HCT116 (cell line): Measurements from ENCODE around the gene ICA1. TPM values are rescaled to one million over a fixed set of nuclear protein-coding genes. Genes with fewer than 3 reads are reported as not detected.

Source experiments
- ATAC-seq: fragments of 200-7000 bp; cut with Tn5 transposase; 2 replicates; pipeline ENCODE4 v1.9.1; 2020; ENCODE audit warnings: mild to moderate bottlenecking, moderate library complexity
- BruUV-seq: library from RNA; stranded (reverse); fragments of 400-500 nt; replicated peaks from 2 replicates; lab custom pipeline; 2021; lab: Mats Ljungman, UMichigan
- CTCF ChIA-PET: fragments of 300-600 bp; sonication (Branson Sonifier 250); formaldehyde crosslinking; loops from one replicate; lab custom pipeline; 2021; ENCODE audit warnings: antibody characterized with exemption; lab: Charles Lee
- POLR2A ChIA-PET: fragments of 300-600, 350-600 bp; sonication (Branson Sonifier 250); formaldehyde crosslinking; loops from one replicate; lab custom pipeline; 2021; ENCODE audit warnings: antibody characterized with exemption; lab: Charles Lee
- RAD21 ChIA-PET, 2 experiments: fragments of 300-600 bp; sonication (Branson Sonifier 250); formaldehyde crosslinking; loops; one replicate each; lab custom pipeline; 2023; ENCODE audit warnings: low total read pairs in 2 of 2; ENCODE audit not compliant: uncharacterized antibody in 2 of 2, unreplicated experiment in 2 of 2, low non-redundant PET in 1 of 2; lab: Charles Lee
- DNase-seq: peaks from one replicate; pipeline ENCODE4 v3.0.0-alpha.2; 2010; ENCODE audit warnings: low read depth, low spot score
- H2AFZ ChIP-seq: fragments of 200-600 bp; shearing (Covaris generic), sonication (generic); 2 replicates; pipeline ENCODE4 v1.6.1; 2017; ENCODE audit warnings: low read depth, mixed run types, mixed read lengths, antibody characterized with exemption, low read length; ENCODE audit not compliant: poor library complexity, severe bottlenecking
- H3K27ac ChIP-seq: 2 replicates; pipeline ENCODE4 v1.5.1; 2012; ENCODE audit warnings: low read depth, low read length
- H3K27me3 ChIP-seq: fragments of 200-600 bp; sonication (generic); 2 replicates; pipeline ENCODE4 v1.6.1; 2016; ENCODE audit warnings: mixed run types, low read length, mixed read lengths; ENCODE audit not compliant: insufficient read depth
- H3K36me3 ChIP-seq, 2 experiments: fragments of 200-500 bp in 1 of 2; fragments of 200-600 bp in 1 of 2; sonication (Bioruptor generic) in 1 of 2; sonication (generic) in 1 of 2; 2 replicates each; pipeline versions ENCODE4 v1.5.1 to v1.6.1; 2014 to 2016; ENCODE audit warnings: low read length in 2 of 2, inconsistent platforms in 1 of 2, mixed read lengths in 1 of 2, mixed run types in 1 of 2; ENCODE audit not compliant: insufficient read depth in 2 of 2, control insufficient read depth in 1 of 2
- H3K4me1 ChIP-seq, 2 experiments: fragments of 200-600 bp in 1 of 2; sonication (generic) in 1 of 2; 2 replicates each; pipeline versions ENCODE4 v1.5.1 to v1.6.1; 2012 to 2017; ENCODE audit warnings: low read length in 2 of 2, inconsistent platforms in 1 of 2, mild to moderate bottlenecking in 1 of 2, mixed read lengths in 1 of 2, mixed run types in 1 of 2, moderate library complexity in 1 of 2; ENCODE audit not compliant: insufficient read depth in 2 of 2, control insufficient read depth in 1 of 2
- H3K4me2 ChIP-seq: fragments of 200-600 bp; sonication (generic); 2 replicates; pipeline ENCODE4 v1.6.1; 2017; ENCODE audit warnings: mixed run types, low read length, mixed read lengths
- H3K4me3 ChIP-seq, 2 experiments: fragments of 200-600 bp in 1 of 2; sonication (generic) in 1 of 2; replicated peaks in 1 of 2; 2 replicates each; pipeline ENCODE4 v1.5.1; 2011 to 2016; ENCODE audit warnings: low read length in 2 of 2, control low read depth in 1 of 2, low read depth in 1 of 2, mild to moderate bottlenecking in 1 of 2, mixed read lengths in 1 of 2, mixed run types in 1 of 2
- H3K79me2 ChIP-seq: fragments of 200-600 bp; sonication (generic); 2 replicates; pipeline ENCODE4 v1.6.1; 2017; ENCODE audit warnings: mild to moderate bottlenecking, mixed run types, low read length, moderate library complexity, mixed read lengths; ENCODE audit not compliant: insufficient read depth
- H3K9ac ChIP-seq: fragments of 200-600 bp; sonication (generic); 2 replicates; pipeline ENCODE4 v1.6.1; 2016; ENCODE audit warnings: low read length, mixed read lengths
- H3K9me2 ChIP-seq: fragments of 200-600 bp; sonication (generic), shearing (Covaris generic); 2 replicates; pipeline ENCODE4 v1.6.1; 2017; ENCODE audit warnings: mixed run types, mild to moderate bottlenecking, moderate library complexity; ENCODE audit not compliant: insufficient read depth
- H3K9me3 ChIP-seq, 2 experiments: fragments of 200-500 bp in 1 of 2; fragments of 200-600 bp in 1 of 2; sonication (Bioruptor generic) in 1 of 2; sonication (generic) in 1 of 2; 2 replicates each; pipeline ENCODE4 v1.6.1; 2014 to 2017; ENCODE audit warnings: low read length in 2 of 2, mixed read lengths in 2 of 2, inconsistent platforms in 1 of 2, low read depth in 1 of 2, mild to moderate bottlenecking in 1 of 2, mixed run types in 1 of 2, moderate library complexity in 1 of 2; ENCODE audit not compliant: control insufficient read depth in 1 of 2, insufficient read depth in 1 of 2
- H4K20me1 ChIP-seq: fragments of 200-600 bp; sonication (generic), shearing (Covaris generic); 2 replicates; pipeline ENCODE4 v1.6.1; 2017; ENCODE audit warnings: mixed run types, mild to moderate bottlenecking, moderate library complexity; ENCODE audit not compliant: insufficient read depth
- CBX3 ChIP-seq: IDR thresholded peaks from 2 replicates; pipeline ENCODE4 v1.6.1; 2012; ENCODE audit warnings: low read depth
- EGR1 ChIP-seq: IDR thresholded peaks from 2 replicates; pipeline ENCODE4 v1.6.1; 2012; ENCODE audit warnings: low read depth
- ELF1 ChIP-seq: IDR thresholded peaks from 2 replicates; pipeline ENCODE4 v1.6.1; 2012; ENCODE audit warnings: low read depth, borderline replicate concordance
- EZH2 ChIP-seq: fragments of 200-600 bp; sonication (generic); IDR thresholded peaks from 2 replicates; pipeline ENCODE4 v1.6.1; 2017; ENCODE audit warnings: antibody characterized with exemption, mixed run types
- EZH2phosphoT487 ChIP-seq: fragments of 200-600 bp; IDR thresholded peaks from 2 replicates; pipeline ENCODE4 v1.6.1; 2018; ENCODE audit warnings: antibody characterized with exemption, borderline replicate concordance
- FOSL1 ChIP-seq: IDR thresholded peaks from 2 replicates; pipeline ENCODE4 v1.6.1; 2012; ENCODE audit warnings: low read depth
- POLR2A ChIP-seq: IDR thresholded peaks from 2 replicates; pipeline ENCODE4 v1.7.0; 2011; ENCODE audit warnings: borderline replicate concordance; ENCODE audit not compliant: insufficient read depth, insufficient read length; ENCODE audit errors: extremely low read depth
- POLR2AphosphoS5 ChIP-seq: IDR thresholded peaks from 2 replicates; pipeline ENCODE4 v1.6.1; 2011; ENCODE audit warnings: mild to moderate bottlenecking, low read depth, low read length, moderate library complexity
- RAD21 ChIP-seq: IDR thresholded peaks from 2 replicates; pipeline ENCODE4 v1.6.1; 2012; ENCODE audit warnings: low read depth, mild to moderate bottlenecking
- SIN3A ChIP-seq: IDR thresholded peaks from 2 replicates; pipeline ENCODE4 v1.6.1; 2012; ENCODE audit warnings: low read depth
- SP1 ChIP-seq: IDR thresholded peaks from 2 replicates; pipeline ENCODE4 v1.6.1; 2012; ENCODE audit warnings: low read depth
- SRF ChIP-seq: IDR thresholded peaks from 2 replicates; pipeline ENCODE4 v1.6.1; 2012; ENCODE audit warnings: low read depth
- TCF7L2 ChIP-seq: IDR thresholded peaks from 2 replicates; pipeline ENCODE4 v1.7.0; 2011; ENCODE audit warnings: borderline replicate concordance, inconsistent platforms; ENCODE audit not compliant: insufficient read depth, insufficient read length; ENCODE audit errors: extremely low read depth
- ZFX ChIP-seq: fragments of 450-650 bp; IDR thresholded peaks from 2 replicates; pipeline ENCODE4 v1.6.1; 2017
- ZNF274 ChIP-seq: fragments of 200-500 bp; sonication (Bioruptor generic); IDR thresholded peaks from 2 replicates; pipeline ENCODE4 v1.6.1; 2014; ENCODE audit warnings: mild to moderate bottlenecking, low read depth, low read length, inconsistent platforms
- intact Hi-C: fragments of 100-400 bp; cut with micrococcal nuclease; formaldehyde crosslinking; loops from 2 replicates; pipeline ENCODE4 v1.10.0; 2022
- total RNA-seq: library from RNA; stranded (reverse); gene quantifications from one replicate; pipeline ENCODE4 v1.2.1, GENCODE V29; 2021; ENCODE audit not compliant: unreplicated experiment
- TF ChIP-seq, protein P1 (sequence below): IDR thresholded peaks from 2 replicates; pipeline ENCODE4 v1.6.1; 2012
- TF ChIP-seq, protein P2 (sequence below): IDR thresholded peaks from 2 replicates; pipeline ENCODE4 v1.6.1; 2011; ENCODE audit warnings: mild to moderate bottlenecking, low read length, moderate library complexity; ENCODE audit not compliant: insufficient replicate concordance; ENCODE audit errors: extremely low read depth
- TF ChIP-seq, protein P3 (sequence below), 3 experiments: fragments of 200-600 bp in 1 of 3; sonication (generic) in 1 of 3; IDR thresholded peaks in 2 of 3; conservative IDR thresholded peaks in 1 of 3; 2 replicates each; pipeline ENCODE4 v1.5.1; 2012 to 2017; ENCODE audit warnings: low read depth in 2 of 3, low read length in 2 of 3, antibody characterized with exemption in 1 of 3, borderline replicate concordance in 1 of 3, control low read depth in 1 of 3, mild to moderate bottlenecking in 1 of 3, mixed read lengths in 1 of 3, mixed run types in 1 of 3, moderate library complexity in 1 of 3; ENCODE audit not compliant: insufficient read depth in 1 of 3
- TF ChIP-seq, protein P4 (sequence below): IDR thresholded peaks from 2 replicates; pipeline ENCODE4 v1.6.1; 2012; ENCODE audit warnings: low read depth

Gene ICA1
- total RNA-seq, 1 experiment from 2014 or later = 16.4 TPM

DNA sequence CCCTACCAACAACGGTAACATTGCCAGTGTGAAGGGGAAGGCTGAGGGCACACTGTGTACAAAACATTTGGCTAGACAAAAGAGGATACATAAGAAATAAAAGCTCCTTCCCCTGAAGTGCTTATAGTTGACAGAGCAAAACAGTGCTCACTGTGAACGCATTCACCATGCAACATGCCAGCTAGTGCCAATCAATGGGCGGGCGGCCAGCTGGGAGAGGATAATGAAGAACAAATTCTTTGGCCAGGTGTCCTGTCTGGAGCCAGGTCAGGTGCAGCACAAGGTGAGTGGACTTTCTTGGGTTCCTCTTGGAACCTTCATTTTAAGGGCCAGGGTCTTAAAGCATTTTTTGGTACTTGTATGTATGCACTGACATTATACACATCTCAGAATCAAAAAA, 106.1 kb downstream of the ICA1 start:
- ChIA-PET CTCF (no interaction called here), POLR2A (no interaction called here), RAD21 (no interaction called here)
- no peaks in the 10 kb centered on the region for H3K36me3 ChIP-seq
- no peaks in the 10 kb centered on the region for H3K9me3 ChIP-seq
- no peaks in the 10 kb centered on the region for H3K79me2 ChIP-seq
- H3K9me2 ChIP-seq = no peaks in the 10 kb centered on the region
- ATAC-seq (no peak), DNase-seq (no peak)
- no TSS peak for BruUV-seq
- intact Hi-C loops = no loop called here
- H4K20me1 ChIP-seq = no peaks in the 10 kb centered on the region
- H3K27me3 ChIP-seq = no peaks in the 10 kb centered on the region
- H2AFZ ChIP-seq = no peak overlapping the region
- H3K9ac ChIP-seq = no peak overlapping the region
- H3K27ac ChIP-seq = no peak overlapping the region
- no peak overlapping the region for H3K4me3 ChIP-seq
- H3K4me1 ChIP-seq = no peaks in the 10 kb centered on the region
- no peak for TF ChIP-seq POLR2A
- no peak for TF ChIP-seq EZH2phosphoT487
- no peak for TF ChIP-seq SP1
- TF ChIP-seq ZFX = no peak
- TF ChIP-seq FOSL1 = no peak
- TF ChIP-seq ZNF274 = no peak
- no peak for TF ChIP-seq ELF1
- TF ChIP-seq, protein P1, sequence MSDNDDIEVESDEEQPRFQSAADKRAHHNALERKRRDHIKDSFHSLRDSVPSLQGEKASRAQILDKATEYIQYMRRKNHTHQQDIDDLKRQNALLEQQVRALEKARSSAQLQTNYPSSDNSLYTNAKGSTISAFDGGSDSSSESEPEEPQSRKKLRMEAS = no peak
- TF ChIP-seq, protein P2, sequence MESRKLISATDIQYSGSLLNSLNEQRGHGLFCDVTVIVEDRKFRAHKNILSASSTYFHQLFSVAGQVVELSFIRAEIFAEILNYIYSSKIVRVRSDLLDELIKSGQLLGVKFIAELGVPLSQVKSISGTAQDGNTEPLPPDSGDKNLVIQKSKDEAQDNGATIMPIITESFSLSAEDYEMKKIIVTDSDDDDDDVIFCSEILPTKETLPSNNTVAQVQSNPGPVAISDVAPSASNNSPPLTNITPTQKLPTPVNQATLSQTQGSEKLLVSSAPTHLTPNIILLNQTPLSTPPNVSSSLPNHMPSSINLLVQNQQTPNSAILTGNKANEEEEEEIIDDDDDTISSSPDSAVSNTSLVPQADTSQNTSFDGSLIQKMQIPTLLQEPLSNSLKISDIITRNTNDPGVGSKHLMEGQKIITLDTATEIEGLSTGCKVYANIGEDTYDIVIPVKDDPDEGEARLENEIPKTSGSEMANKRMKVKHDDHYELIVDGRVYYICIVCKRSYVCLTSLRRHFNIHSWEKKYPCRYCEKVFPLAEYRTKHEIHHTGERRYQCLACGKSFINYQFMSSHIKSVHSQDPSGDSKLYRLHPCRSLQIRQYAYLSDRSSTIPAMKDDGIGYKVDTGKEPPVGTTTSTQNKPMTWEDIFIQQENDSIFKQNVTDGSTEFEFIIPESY = no peak
- TF ChIP-seq TCF7L2 = no peak
- TF ChIP-seq RAD21 = no peak
- no peak for TF ChIP-seq EGR1
- no peak for TF ChIP-seq CBX3
- TF ChIP-seq, protein P3, sequence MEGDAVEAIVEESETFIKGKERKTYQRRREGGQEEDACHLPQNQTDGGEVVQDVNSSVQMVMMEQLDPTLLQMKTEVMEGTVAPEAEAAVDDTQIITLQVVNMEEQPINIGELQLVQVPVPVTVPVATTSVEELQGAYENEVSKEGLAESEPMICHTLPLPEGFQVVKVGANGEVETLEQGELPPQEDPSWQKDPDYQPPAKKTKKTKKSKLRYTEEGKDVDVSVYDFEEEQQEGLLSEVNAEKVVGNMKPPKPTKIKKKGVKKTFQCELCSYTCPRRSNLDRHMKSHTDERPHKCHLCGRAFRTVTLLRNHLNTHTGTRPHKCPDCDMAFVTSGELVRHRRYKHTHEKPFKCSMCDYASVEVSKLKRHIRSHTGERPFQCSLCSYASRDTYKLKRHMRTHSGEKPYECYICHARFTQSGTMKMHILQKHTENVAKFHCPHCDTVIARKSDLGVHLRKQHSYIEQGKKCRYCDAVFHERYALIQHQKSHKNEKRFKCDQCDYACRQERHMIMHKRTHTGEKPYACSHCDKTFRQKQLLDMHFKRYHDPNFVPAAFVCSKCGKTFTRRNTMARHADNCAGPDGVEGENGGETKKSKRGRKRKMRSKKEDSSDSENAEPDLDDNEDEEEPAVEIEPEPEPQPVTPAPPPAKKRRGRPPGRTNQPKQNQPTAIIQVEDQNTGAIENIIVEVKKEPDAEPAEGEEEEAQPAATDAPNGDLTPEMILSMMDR (IDR thresholded peaks at IDR 0.05 in 2 of 3, conservative IDR thresholded peaks at IDR 0.05 in 1 of 3; ENCODE audit: borderline replicate concordance in 1 of 3, insufficient read depth in 1 of 3, low read depth in 2 of 3, low read length in 2 of 3) = no peak
- TF ChIP-seq SIN3A = no peak
- TF ChIP-seq EZH2 = no peak
- no peak for TF ChIP-seq SRF
- TF ChIP-seq, protein P4, sequence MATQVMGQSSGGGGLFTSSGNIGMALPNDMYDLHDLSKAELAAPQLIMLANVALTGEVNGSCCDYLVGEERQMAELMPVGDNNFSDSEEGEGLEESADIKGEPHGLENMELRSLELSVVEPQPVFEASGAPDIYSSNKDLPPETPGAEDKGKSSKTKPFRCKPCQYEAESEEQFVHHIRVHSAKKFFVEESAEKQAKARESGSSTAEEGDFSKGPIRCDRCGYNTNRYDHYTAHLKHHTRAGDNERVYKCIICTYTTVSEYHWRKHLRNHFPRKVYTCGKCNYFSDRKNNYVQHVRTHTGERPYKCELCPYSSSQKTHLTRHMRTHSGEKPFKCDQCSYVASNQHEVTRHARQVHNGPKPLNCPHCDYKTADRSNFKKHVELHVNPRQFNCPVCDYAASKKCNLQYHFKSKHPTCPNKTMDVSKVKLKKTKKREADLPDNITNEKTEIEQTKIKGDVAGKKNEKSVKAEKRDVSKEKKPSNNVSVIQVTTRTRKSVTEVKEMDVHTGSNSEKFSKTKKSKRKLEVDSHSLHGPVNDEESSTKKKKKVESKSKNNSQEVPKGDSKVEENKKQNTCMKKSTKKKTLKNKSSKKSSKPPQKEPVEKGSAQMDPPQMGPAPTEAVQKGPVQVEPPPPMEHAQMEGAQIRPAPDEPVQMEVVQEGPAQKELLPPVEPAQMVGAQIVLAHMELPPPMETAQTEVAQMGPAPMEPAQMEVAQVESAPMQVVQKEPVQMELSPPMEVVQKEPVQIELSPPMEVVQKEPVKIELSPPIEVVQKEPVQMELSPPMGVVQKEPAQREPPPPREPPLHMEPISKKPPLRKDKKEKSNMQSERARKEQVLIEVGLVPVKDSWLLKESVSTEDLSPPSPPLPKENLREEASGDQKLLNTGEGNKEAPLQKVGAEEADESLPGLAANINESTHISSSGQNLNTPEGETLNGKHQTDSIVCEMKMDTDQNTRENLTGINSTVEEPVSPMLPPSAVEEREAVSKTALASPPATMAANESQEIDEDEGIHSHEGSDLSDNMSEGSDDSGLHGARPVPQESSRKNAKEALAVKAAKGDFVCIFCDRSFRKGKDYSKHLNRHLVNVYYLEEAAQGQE = no peak
- no peak for TF ChIP-seq POLR2AphosphoS5
- no peak overlapping the region for H3K4me2 ChIP-seq
